K562 (cell line): ENCODE data around the gene BHMT2. TPM values are rescaled to one million over a fixed set of nuclear protein-coding genes. Genes with fewer than 3 reads are reported as not detected.

ENCODE experiments used
- DEAF1 ChIP-seq: fragments of 450-650 bp; formaldehyde crosslinking; IDR thresholded peaks from 2 replicates; pipeline ENCODE4 v1.4.0; 2020; ENCODE audit warnings: mild to moderate bottlenecking, moderate library complexity
- FIP1L1 ChIP-seq: fragments of 200-400 bp; formaldehyde crosslinking; IDR thresholded peaks from 2 replicates; pipeline ENCODE4 v1.6.1; 2018; ENCODE audit warnings: mild to moderate bottlenecking, low read depth, low read length; ENCODE audit not compliant: poor library complexity, severe bottlenecking
- RAD21 ChIP-seq, 2 experiments: fragments of 250-450 bp in 1 of 2; fragments of 450-650 bp in 1 of 2; sonication (Bioruptor Pico) in 1 of 2; formaldehyde crosslinking in 1 of 2; IDR thresholded peaks in 1 of 2; conservative IDR thresholded peaks in 1 of 2; 2 replicates each; pipeline versions ENCODE4 v1.4.0 to v1.8.0; 2020 to 2022; ENCODE audit warnings: mild to moderate bottlenecking in 2 of 2, moderate library complexity in 1 of 2
- RNF2 ChIP-seq: sonication (generic); IDR thresholded peaks from 2 replicates; pipeline ENCODE4 v1.6.1; 2016
- RUNX1 ChIP-seq: sonication (generic); IDR thresholded peaks from 2 replicates; pipeline ENCODE4 v1.6.1; 2016; ENCODE audit warnings: antibody characterized with exemption, low read depth
- SNIP1 ChIP-seq: fragments of 450-650 bp; IDR thresholded peaks from 2 replicates; pipeline ENCODE4 v1.7.1; 2017; ENCODE audit warnings: low read depth, mild to moderate bottlenecking
- TRIM28 ChIP-seq: fragments of 450-650 bp; IDR thresholded peaks from 2 replicates; pipeline ENCODE4 v1.6.1; 2017
- YY1 ChIP-seq, 3 experiments: IDR thresholded peaks; 2 replicates each; pipeline ENCODE4 v1.6.1; 2011; ENCODE audit warnings: low read length in 2 of 3, mild to moderate bottlenecking in 2 of 3, moderate library complexity in 2 of 3, borderline replicate concordance in 1 of 3, control low read depth in 1 of 3, low read depth in 1 of 3; ENCODE audit not compliant: insufficient read depth in 3 of 3, insufficient replicate concordance in 2 of 3, control insufficient read depth in 1 of 3, insufficient read length in 1 of 3; ENCODE audit errors: extremely low read depth in 1 of 3
- ZNF408 ChIP-seq: fragments of 250-450 bp; sonication (Bioruptor Pico); IDR thresholded peaks from 2 replicates; pipeline ENCODE4 v1.4.0; 2020; ENCODE audit warnings: low read depth, mild to moderate bottlenecking, moderate library complexity
- polyA plus RNA-seq, 8 experiments: library from polyadenylated mRNA; depleted of rRNA in 4 of 8; stranded (reverse) in 5 of 8; unstranded in 3 of 8; fragments of >200 nt; fragmentation: Nextera tagmentation in 2 of 8; fragmentation: Illumina TruSeq in 1 of 8; extraction: Ambion mirVana in 2 of 8; extraction: Trizol in 1 of 8; gene quantifications; 2 replicates each; pipeline versions ENCODE4 v1.2.1 to v1.2.3, GENCODE V29; 2011 to 2014; ENCODE audit warnings: inconsistent platforms in 1 of 8, missing spikeins in 1 of 8
- total RNA-seq, 7 experiments: library from RNA; depleted of rRNA in 6 of 7; stranded (reverse); fragments of >200 nt in 6 of 7; fragmentation: Illumina TruSeq in 2 of 7; extraction: Trizol in 2 of 7; gene quantifications; 2 replicates each; pipeline versions ENCODE4 v1.2.1 to v1.2.3, GENCODE V29; 2011 to 2021; ENCODE audit warnings: low replicate concordance in 1 of 7
- TF ChIP-seq, protein P1 (sequence below), 2 experiments: fragments of 450-650 bp; formaldehyde crosslinking in 1 of 2; IDR thresholded peaks; 2 replicates each; pipeline versions ENCODE4 v1.4.0 to v1.6.1; 2014 to 2020; ENCODE audit warnings: mild to moderate bottlenecking in 2 of 2, borderline replicate concordance in 1 of 2, low read depth in 1 of 2
- TF ChIP-seq, protein P2 (sequence below): sonication (generic); IDR thresholded peaks from 2 replicates; pipeline ENCODE4 v1.6.1; 2016

The BHMT2 gene
- total and polyA plus RNA-seq, 9 of the 15 experiments (the other 6 are each of a cell fraction or from before 2014, with no cell fraction given) = not detected

DNA sequence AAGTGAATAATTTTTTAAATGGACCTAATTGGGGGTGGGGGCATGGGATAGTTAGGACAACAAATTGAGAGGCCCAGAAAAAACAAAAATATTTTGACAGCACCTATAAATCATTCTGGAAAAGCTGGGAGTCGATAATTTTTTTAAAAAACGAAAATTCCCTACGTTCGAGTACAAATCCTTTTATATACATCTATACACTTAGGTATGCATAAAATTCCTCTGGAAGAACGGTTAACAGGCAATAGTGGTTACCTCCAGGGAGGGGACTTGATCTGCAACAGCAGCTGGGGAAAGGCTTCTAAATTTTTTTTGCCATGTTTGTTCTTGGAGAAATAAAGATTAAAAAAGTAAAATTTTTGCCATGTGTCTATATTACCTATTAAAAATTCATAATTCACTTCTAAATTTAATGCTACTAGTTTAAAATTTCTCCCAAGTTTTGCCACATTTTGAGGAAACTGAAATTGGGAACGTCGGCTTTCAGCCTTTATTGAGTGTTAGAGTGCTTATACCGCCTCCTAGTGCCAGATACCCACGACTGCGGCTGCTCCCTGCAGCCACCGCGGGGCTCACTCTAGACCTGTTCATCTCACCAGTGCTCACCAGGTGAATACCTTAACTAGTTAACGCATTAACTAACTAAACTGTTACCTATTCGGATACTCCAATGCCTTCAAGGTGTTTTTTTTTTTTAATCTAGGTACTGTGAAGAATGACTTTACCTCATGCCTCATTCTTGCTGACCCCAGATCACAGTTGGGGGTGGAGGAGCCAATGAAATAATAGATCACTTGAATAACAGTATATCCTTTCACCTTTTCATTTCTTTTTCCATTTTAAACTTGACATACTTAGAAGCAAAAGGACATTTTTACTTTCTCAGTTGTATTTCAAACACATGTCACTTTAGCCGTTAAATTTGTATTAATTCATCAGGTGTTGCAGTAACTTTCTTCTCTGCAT, 40.2 kb downstream of the BHMT2 start (continued):
- TF ChIP-seq, protein P1, sequence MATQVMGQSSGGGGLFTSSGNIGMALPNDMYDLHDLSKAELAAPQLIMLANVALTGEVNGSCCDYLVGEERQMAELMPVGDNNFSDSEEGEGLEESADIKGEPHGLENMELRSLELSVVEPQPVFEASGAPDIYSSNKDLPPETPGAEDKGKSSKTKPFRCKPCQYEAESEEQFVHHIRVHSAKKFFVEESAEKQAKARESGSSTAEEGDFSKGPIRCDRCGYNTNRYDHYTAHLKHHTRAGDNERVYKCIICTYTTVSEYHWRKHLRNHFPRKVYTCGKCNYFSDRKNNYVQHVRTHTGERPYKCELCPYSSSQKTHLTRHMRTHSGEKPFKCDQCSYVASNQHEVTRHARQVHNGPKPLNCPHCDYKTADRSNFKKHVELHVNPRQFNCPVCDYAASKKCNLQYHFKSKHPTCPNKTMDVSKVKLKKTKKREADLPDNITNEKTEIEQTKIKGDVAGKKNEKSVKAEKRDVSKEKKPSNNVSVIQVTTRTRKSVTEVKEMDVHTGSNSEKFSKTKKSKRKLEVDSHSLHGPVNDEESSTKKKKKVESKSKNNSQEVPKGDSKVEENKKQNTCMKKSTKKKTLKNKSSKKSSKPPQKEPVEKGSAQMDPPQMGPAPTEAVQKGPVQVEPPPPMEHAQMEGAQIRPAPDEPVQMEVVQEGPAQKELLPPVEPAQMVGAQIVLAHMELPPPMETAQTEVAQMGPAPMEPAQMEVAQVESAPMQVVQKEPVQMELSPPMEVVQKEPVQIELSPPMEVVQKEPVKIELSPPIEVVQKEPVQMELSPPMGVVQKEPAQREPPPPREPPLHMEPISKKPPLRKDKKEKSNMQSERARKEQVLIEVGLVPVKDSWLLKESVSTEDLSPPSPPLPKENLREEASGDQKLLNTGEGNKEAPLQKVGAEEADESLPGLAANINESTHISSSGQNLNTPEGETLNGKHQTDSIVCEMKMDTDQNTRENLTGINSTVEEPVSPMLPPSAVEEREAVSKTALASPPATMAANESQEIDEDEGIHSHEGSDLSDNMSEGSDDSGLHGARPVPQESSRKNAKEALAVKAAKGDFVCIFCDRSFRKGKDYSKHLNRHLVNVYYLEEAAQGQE (IDR thresholded peaks at IDR 0.05; ENCODE audit: borderline replicate concordance) = peak; percentile 64; the same call in 1 of the 2 replicates
- TF ChIP-seq, protein P1 (CRISPR knock-in tag; IDR thresholded peaks at IDR 0.05; ENCODE audit: low read depth) = no peak
- TF ChIP-seq ZNF408 (CRISPR knock-in tag) (no peak), SNIP1 (no peak), RAD21 (CRISPR knock-in tag; conservative IDR thresholded peaks at IDR 0.05 in 1 of 2, IDR thresholded peaks at IDR 0.05 in 1 of 2) (peak; percentile 68 to 79), FIP1L1 (no peak), TRIM28 (no peak), YY1 (IDR thresholded peaks at IDR 0.05; ENCODE audit: borderline replicate concordance in 1 of 3, control insufficient read depth in 1 of 3, extremely low read depth in 1 of 3, insufficient read depth in 3 of 3, insufficient read length in 1 of 3, insufficient replicate concordance in 2 of 3, low read depth in 1 of 3, low read length in 2 of 3) (no peak), RUNX1 (no peak), DEAF1 (peak; percentile 65), RNF2 (peak; percentile 35; the same call in 1 of the 2 replicates)
- TF ChIP-seq, protein P2, sequence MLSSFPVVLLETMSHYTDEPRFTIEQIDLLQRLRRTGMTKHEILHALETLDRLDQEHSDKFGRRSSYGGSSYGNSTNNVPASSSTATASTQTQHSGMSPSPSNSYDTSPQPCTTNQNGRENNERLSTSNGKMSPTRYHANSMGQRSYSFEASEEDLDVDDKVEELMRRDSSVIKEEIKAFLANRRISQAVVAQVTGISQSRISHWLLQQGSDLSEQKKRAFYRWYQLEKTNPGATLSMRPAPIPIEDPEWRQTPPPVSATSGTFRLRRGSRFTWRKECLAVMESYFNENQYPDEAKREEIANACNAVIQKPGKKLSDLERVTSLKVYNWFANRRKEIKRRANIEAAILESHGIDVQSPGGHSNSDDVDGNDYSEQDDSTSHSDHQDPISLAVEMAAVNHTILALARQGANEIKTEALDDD = peak; percentile 91
